K562 (cell line): Measurements from ENCODE around the gene UBXN1. TPM values are rescaled to one million over a fixed set of nuclear protein-coding genes. Genes with fewer than 3 reads are reported as not detected.

Source experiments
- CAMTA2 ChIP-seq: fragments of 250-450 bp; sonication (Bioruptor Pico); conservative IDR thresholded peaks from 2 replicates; pipeline ENCODE4 v1.5.1; 2022
- CBX2 ChIP-seq: fragments of 200-600 bp; sonication (generic); IDR thresholded peaks from one replicate; pipeline ENCODE4 v1.6.1; 2012; ENCODE audit warnings: mild to moderate bottlenecking, low read length, inconsistent platforms; ENCODE audit not compliant: insufficient read depth, poor library complexity, severe bottlenecking
- CGGBP1 ChIP-seq: fragments of 250-450 bp; sonication (Bioruptor Pico); IDR thresholded peaks from 2 replicates; pipeline ENCODE4 v1.9.0; 2021; ENCODE audit warnings: mild to moderate bottlenecking
- EGR1 ChIP-seq: fragments of 450-650 bp; conservative IDR thresholded peaks from 2 replicates; pipeline ENCODE4 v1.6.1; 2017; ENCODE audit warnings: mild to moderate bottlenecking
- EHMT2 ChIP-seq: fragments of 450-650 bp; IDR thresholded peaks from 2 replicates; pipeline ENCODE4 v1.6.1; 2018; ENCODE audit warnings: antibody characterized with exemption
- FOXO4 ChIP-seq: fragments of 450-650 bp; formaldehyde crosslinking; IDR thresholded peaks from 2 replicates; pipeline ENCODE4 v1.4.0; 2020; ENCODE audit warnings: mild to moderate bottlenecking, moderate library complexity
- HEY1 ChIP-seq: fragments of 250-450 bp; sonication (Bioruptor Pico); IDR thresholded peaks from 2 replicates; pipeline ENCODE4 v1.5.0; 2020; ENCODE audit warnings: mild to moderate bottlenecking, moderate library complexity, borderline replicate concordance
- IFI16 ChIP-seq: fragments of 250-450 bp; sonication (Bioruptor Pico); IDR thresholded peaks from 2 replicates; pipeline ENCODE4 v2.1.2; 2022; ENCODE audit warnings: mild to moderate bottlenecking, inconsistent platforms
- MYC ChIP-seq, 2 experiments: fragments of 250-450 bp in 1 of 2; sonication (Bioruptor Pico) in 1 of 2; IDR thresholded peaks; 2 replicates each; pipeline versions ENCODE4 v1.5.1 to v1.6.1; 2012 to 2021; ENCODE audit warnings: low read depth in 2 of 2, borderline replicate concordance in 1 of 2, improper control_type of control experiment in 1 of 2, low read length in 1 of 2, mild to moderate bottlenecking in 1 of 2, moderate library complexity in 1 of 2
- NR2F6 ChIP-seq: fragments of 450-650 bp; formaldehyde crosslinking; IDR thresholded peaks from 2 replicates; pipeline ENCODE4 v1.4.0; 2020; ENCODE audit warnings: mild to moderate bottlenecking
- POLR2AphosphoS5 ChIP-seq: IDR thresholded peaks from 2 replicates; pipeline ENCODE4 v1.6.1; 2011; ENCODE audit warnings: mild to moderate bottlenecking, low read depth, low read length, moderate library complexity; ENCODE audit not compliant: control insufficient read depth, insufficient read depth
- POLR2B ChIP-seq: fragments of 450-650 bp; IDR thresholded peaks from 2 replicates; pipeline ENCODE4 v1.6.1; 2018; ENCODE audit warnings: low read depth; ENCODE audit not compliant: partially characterized antibody
- PRDM10 ChIP-seq: fragments of 450-650 bp; IDR thresholded peaks from 2 replicates; pipeline ENCODE4 v1.6.1; 2018; ENCODE audit not compliant: partially characterized antibody
- RBM22 ChIP-seq: fragments of 200-400 bp; formaldehyde crosslinking; IDR thresholded peaks from 2 replicates; pipeline ENCODE4 v1.6.1; 2018; ENCODE audit warnings: low read length, low read depth; ENCODE audit not compliant: poor library complexity, severe bottlenecking
- SAP30 ChIP-seq: fragments of 200-600 bp; sonication (generic); IDR thresholded peaks from 2 replicates; pipeline ENCODE4 v1.6.1; 2012; ENCODE audit warnings: borderline replicate concordance, low read depth, mild to moderate bottlenecking, moderate library complexity, low read length, control low read depth, inconsistent platforms; ENCODE audit not compliant: insufficient read depth, poor library complexity, severe bottlenecking
- SIN3A ChIP-seq, 2 experiments: fragments of 150-350 bp in 1 of 2; IDR thresholded peaks; 2 replicates each; pipeline ENCODE4 v1.6.1; 2011 to 2016; ENCODE audit warnings: borderline replicate concordance in 2 of 2, low read depth in 2 of 2, low read length in 2 of 2, mild to moderate bottlenecking in 2 of 2, moderate library complexity in 2 of 2; ENCODE audit not compliant: control insufficient read depth in 1 of 2
- SREBF1 ChIP-seq: fragments of 150-350 bp; IDR thresholded peaks from 2 replicates; pipeline ENCODE4 v1.6.1; 2014; ENCODE audit warnings: antibody characterized with exemption, low read depth, low read length, borderline replicate concordance
- THAP7 ChIP-seq: fragments of 250-450 bp; sonication (Bioruptor Pico); IDR thresholded peaks from 2 replicates; pipeline ENCODE4 v1.5.0; 2021
- THRB ChIP-seq: fragments of 450-650 bp; formaldehyde crosslinking; conservative IDR thresholded peaks from 2 replicates; pipeline ENCODE4 v1.4.0; 2022; ENCODE audit warnings: mild to moderate bottlenecking, missing genetic modification characterization
- polyA plus RNA-seq, 8 experiments: library from polyadenylated mRNA; depleted of rRNA in 4 of 8; stranded (reverse) in 5 of 8; unstranded in 3 of 8; fragments of >200 nt; fragmentation: Nextera tagmentation in 2 of 8; fragmentation: Illumina TruSeq in 1 of 8; extraction: Ambion mirVana in 2 of 8; extraction: Trizol in 1 of 8; gene quantifications; 2 replicates each; pipeline versions ENCODE4 v1.2.1 to v1.2.3, GENCODE V29; 2011 to 2014; ENCODE audit warnings: inconsistent platforms in 1 of 8, missing spikeins in 1 of 8
- total RNA-seq, 7 experiments: library from RNA; depleted of rRNA in 6 of 7; stranded (reverse); fragments of >200 nt in 6 of 7; fragmentation: Illumina TruSeq in 2 of 7; extraction: Trizol in 2 of 7; gene quantifications; 2 replicates each; pipeline versions ENCODE4 v1.2.1 to v1.2.3, GENCODE V29; 2011 to 2021; ENCODE audit warnings: low replicate concordance in 1 of 7

The UBXN1 gene
- total and polyA plus RNA-seq, 9 of the 15 experiments (the other 6 are each of a cell fraction or from before 2014, with no cell fraction given): 4.8 to 263 (median 99.7) TPM

GRCh38 chr11:62665075-62665598 is 13.7 kb downstream of the UBXN1 start, which contains the start of the genes C11orf98 and CSKMT (continued):
- peak; percentile 95 for TF ChIP-seq THRB
- no peak for TF ChIP-seq CBX2
- TF ChIP-seq PRDM10: peak; percentile 46
- TF ChIP-seq RBM22: peak; percentile 96
- no peak for TF ChIP-seq SREBF1
- TF ChIP-seq IFI16 (CRISPR knock-in tag): no peak
- TF ChIP-seq CAMTA2 (CRISPR knock-in tag): 0 out of 2 replicates have a peak, but pooled peaks have one; percentile 22
- TF ChIP-seq SAP30: peak; percentile 52
- TF ChIP-seq EHMT2: no peak
- peak; percentile 92; the same call in 1 of the 2 replicates for TF ChIP-seq THAP7 (CRISPR knock-in tag)
- peak; percentile 99 for TF ChIP-seq POLR2B
- peak; percentile 98 for TF ChIP-seq CGGBP1 (CRISPR knock-in tag)
- peak in 1 of 2 experiments; percentile 86; a peak in 2 of 4 replicates for TF ChIP-seq SIN3A (IDR thresholded peaks at IDR 0.05; ENCODE audit: borderline replicate concordance in 2 of 2, control insufficient read depth in 1 of 2, low read depth in 2 of 2, low read length in 2 of 2)
- TF ChIP-seq HEY1 (CRISPR knock-in tag): peak; percentile 78; the same call in 1 of the 2 replicates
- TF ChIP-seq NR2F6 (CRISPR knock-in tag): peak; percentile 80
- TF ChIP-seq MYC (IDR thresholded peaks at IDR 0.05; ENCODE audit: low read depth, low read length): peak; percentile 89
- TF ChIP-seq MYC (CRISPR knock-in tag; IDR thresholded peaks at IDR 0.05; ENCODE audit: borderline replicate concordance, low read depth): peak; percentile 82
- peak; percentile 72; the same call in 1 of the 2 replicates for TF ChIP-seq FOXO4 (CRISPR knock-in tag)
- TF ChIP-seq EGR1: peak; percentile 43; the same call in 1 of the 2 replicates
- peak; percentile 100 for TF ChIP-seq POLR2AphosphoS5
